Panc1 (cell line): ENCODE data around the gene CNTLN.

Experiments used
- POLR2AphosphoS5 ChIP-seq: IDR thresholded peaks from 2 replicates; pipeline ENCODE4 v1.6.1; 2012; ENCODE audit warnings: mild to moderate bottlenecking, low read depth, low read length, moderate library complexity
- TF ChIP-seq, protein P1 (sequence below): fragments of 450-650 bp; IDR thresholded peaks from 2 replicates; pipeline ENCODE4 v1.5.1; 2017; ENCODE audit warnings: mild to moderate bottlenecking

DNA sequence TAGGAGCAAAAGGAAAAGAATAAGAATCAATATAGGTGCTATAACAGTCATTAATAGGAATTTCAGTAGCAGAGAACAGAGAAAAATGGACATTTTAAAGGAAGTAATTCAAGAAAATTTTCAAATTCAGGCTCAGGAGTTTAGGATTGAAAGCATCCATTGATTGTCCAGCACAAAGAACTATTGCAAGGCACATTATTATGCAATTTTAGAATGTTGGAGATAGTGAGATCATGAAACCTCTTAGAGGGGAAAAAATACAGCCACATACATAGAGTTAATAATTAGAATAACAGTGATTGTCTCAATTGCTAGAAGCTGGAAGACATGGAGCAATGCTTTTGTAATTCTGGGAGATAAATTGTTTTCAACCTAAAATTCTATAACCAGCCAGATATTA is 31.5 kb downstream of the CNTLN start:
- TF ChIP-seq, protein P1, sequence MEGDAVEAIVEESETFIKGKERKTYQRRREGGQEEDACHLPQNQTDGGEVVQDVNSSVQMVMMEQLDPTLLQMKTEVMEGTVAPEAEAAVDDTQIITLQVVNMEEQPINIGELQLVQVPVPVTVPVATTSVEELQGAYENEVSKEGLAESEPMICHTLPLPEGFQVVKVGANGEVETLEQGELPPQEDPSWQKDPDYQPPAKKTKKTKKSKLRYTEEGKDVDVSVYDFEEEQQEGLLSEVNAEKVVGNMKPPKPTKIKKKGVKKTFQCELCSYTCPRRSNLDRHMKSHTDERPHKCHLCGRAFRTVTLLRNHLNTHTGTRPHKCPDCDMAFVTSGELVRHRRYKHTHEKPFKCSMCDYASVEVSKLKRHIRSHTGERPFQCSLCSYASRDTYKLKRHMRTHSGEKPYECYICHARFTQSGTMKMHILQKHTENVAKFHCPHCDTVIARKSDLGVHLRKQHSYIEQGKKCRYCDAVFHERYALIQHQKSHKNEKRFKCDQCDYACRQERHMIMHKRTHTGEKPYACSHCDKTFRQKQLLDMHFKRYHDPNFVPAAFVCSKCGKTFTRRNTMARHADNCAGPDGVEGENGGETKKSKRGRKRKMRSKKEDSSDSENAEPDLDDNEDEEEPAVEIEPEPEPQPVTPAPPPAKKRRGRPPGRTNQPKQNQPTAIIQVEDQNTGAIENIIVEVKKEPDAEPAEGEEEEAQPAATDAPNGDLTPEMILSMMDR: no peak
- no peak for TF ChIP-seq POLR2AphosphoS5
